Ovary (tissue), 3 donors: ENCODE results near the gene CHAMP1.

Experiments
- CTCF ChIP-seq, 3 donors: fragments of 450-650 bp in 2 of 3; fragments of 200-600 bp in 1 of 3; IDR thresholded peaks; one replicate each; pipeline versions ENCODE4 v1.5.1 to v1.8.0; 2016 to 2022; ENCODE audit warnings: antibody characterized with exemption in 3 of 3, mild to moderate bottlenecking in 1 of 3
- EP300 ChIP-seq: sonication (generic); formaldehyde crosslinking; IDR thresholded peaks from one replicate; pipeline ENCODE4 v1.6.1; 2017; ENCODE audit warnings: antibody characterized with exemption
- POLR2A ChIP-seq: fragments of 450-650 bp; IDR thresholded peaks from one replicate; pipeline ENCODE4 v1.6.1; 2017; ENCODE audit warnings: antibody characterized with exemption, mild to moderate bottlenecking, moderate library complexity
- donor health status: DM: no; HTN: no; CAD: no.

- TF ChIP-seq CTCF (IDR thresholded peaks at IDR 0.05) (no peak), POLR2A (no peak), EP300 (no peak)
Measured at GRCh38 chr13:114283576-114283975, 30.7 kb upstream of the CHAMP1 start.
